B cell (primary cell): ENCODE measurements around the gene ARHGAP15.

ENCODE experiments used
- EZH2 ChIP-seq: IDR thresholded peaks from 2 replicates; pipeline ENCODE4 v1.6.1; 2012; ENCODE audit warnings: borderline replicate concordance, low read depth, mild to moderate bottlenecking, moderate library complexity, low read length; ENCODE audit not compliant: insufficient read depth, poor library complexity, severe bottlenecking
- TF ChIP-seq, protein P1 (sequence below): fragments of 200-600 bp; IDR thresholded peaks from one replicate; pipeline ENCODE4 v1.8.0; 2022; ENCODE audit warnings: antibody characterized with exemption, mild to moderate bottlenecking

DNA sequence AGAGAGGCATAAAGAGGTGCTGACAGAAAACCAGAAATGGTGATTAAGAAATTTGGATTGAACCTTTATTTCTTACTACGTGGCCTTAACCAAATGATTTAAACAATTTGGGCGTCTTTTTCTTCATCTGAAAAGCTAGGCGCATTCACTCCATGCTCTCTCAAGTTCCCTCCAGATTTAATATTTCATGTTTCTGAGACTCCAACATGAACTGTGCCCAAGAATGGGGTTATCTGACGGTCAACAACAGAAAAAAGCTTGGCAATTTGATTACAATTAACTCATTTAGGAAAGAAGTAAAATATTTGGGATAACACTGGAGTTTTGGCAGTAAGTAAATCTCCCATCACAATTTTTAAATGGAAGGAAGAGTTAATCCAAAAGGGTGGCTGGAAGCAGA, 345.4 kb downstream of the ARHGAP15 start:
- TF ChIP-seq, protein P1, sequence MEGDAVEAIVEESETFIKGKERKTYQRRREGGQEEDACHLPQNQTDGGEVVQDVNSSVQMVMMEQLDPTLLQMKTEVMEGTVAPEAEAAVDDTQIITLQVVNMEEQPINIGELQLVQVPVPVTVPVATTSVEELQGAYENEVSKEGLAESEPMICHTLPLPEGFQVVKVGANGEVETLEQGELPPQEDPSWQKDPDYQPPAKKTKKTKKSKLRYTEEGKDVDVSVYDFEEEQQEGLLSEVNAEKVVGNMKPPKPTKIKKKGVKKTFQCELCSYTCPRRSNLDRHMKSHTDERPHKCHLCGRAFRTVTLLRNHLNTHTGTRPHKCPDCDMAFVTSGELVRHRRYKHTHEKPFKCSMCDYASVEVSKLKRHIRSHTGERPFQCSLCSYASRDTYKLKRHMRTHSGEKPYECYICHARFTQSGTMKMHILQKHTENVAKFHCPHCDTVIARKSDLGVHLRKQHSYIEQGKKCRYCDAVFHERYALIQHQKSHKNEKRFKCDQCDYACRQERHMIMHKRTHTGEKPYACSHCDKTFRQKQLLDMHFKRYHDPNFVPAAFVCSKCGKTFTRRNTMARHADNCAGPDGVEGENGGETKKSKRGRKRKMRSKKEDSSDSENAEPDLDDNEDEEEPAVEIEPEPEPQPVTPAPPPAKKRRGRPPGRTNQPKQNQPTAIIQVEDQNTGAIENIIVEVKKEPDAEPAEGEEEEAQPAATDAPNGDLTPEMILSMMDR = no peak
- no peak for TF ChIP-seq EZH2
